H1 (cell line): ENCODE measurements around the gene CDK5RAP2. TPM values are rescaled to one million over a fixed set of nuclear protein-coding genes. Genes with fewer than 3 reads are reported as not detected.

Experiments used
- CBX5 ChIP-seq: fragments of 300-800, 300-1000 bp; sonication (generic); IDR thresholded peaks from 2 replicates; pipeline ENCODE4 v1.7.1; 2016; ENCODE audit warnings: antibody characterized with exemption, low read length, low read depth
- FOSL1 ChIP-seq: IDR thresholded peaks from 2 replicates; pipeline ENCODE4 v1.6.1; 2011; ENCODE audit warnings: mild to moderate bottlenecking, low read depth, low read length, moderate library complexity; ENCODE audit not compliant: insufficient read depth
- GABPA ChIP-seq: IDR thresholded peaks from 2 replicates; pipeline ENCODE4 v1.6.1; 2011; ENCODE audit warnings: mild to moderate bottlenecking, low read length, moderate library complexity, borderline replicate concordance; ENCODE audit not compliant: insufficient read depth
- JUN ChIP-seq: IDR thresholded peaks from 2 replicates; pipeline ENCODE4 v1.6.1; 2011; ENCODE audit warnings: low read depth, mild to moderate bottlenecking, improper control_type of control experiment, low read length
- POLR2AphosphoS5 ChIP-seq: IDR thresholded peaks from 2 replicates; pipeline ENCODE4 v1.6.1; 2011; ENCODE audit warnings: low read depth, low read length
- RBBP5 ChIP-seq: IDR thresholded peaks from 2 replicates; pipeline ENCODE4 v1.7.1; 2012; ENCODE audit warnings: low read depth, mild to moderate bottlenecking, inconsistent platforms, low read length, moderate library complexity, borderline replicate concordance
- RXRA ChIP-seq: IDR thresholded peaks from 2 replicates; pipeline ENCODE4 v1.6.1; 2011; ENCODE audit warnings: low read depth, mild to moderate bottlenecking, low read length, moderate library complexity; ENCODE audit not compliant: insufficient read depth
- SIX5 ChIP-seq: IDR thresholded peaks from 2 replicates; pipeline ENCODE4 v1.6.1; 2011; ENCODE audit warnings: mild to moderate bottlenecking, low read depth, low read length
- TCF12 ChIP-seq: IDR thresholded peaks from 2 replicates; pipeline ENCODE4 v1.6.1; 2011; ENCODE audit warnings: low read depth, mild to moderate bottlenecking, low read length
- polyA plus RNA-seq, 7 experiments: library from polyadenylated mRNA; depleted of rRNA in 3 of 7; stranded (reverse) in 5 of 7; unstranded in 2 of 7; fragments of >200 nt in 5 of 7; fragments of 200-250 nt in 2 of 7; gene quantifications; 1 replicate in 5 of 7; 2 replicates in 1 of 7; 4 replicates in 1 of 7; pipeline versions ENCODE4 v1.2.1 to v1.2.3, GENCODE V29; 2011 to 2013; ENCODE audit warnings: missing spikeins in 2 of 7, mixed read lengths in 2 of 7
- total RNA-seq: library from RNA; stranded (reverse); fragmentation: NEBNext Ultra II Directional; extraction: Animal tissue kit (Norgen Biotek cat#: 25700); gene quantifications from 2 replicates; pipeline ENCODE4 v1.2.1, GENCODE V29; 2021
- TF ChIP-seq, protein P1 (sequence below): fragments of 300-600 bp; sonication (generic); IDR thresholded peaks from 2 replicates; pipeline ENCODE4 v1.7.1; 2012; ENCODE audit warnings: low read length, moderate library complexity, mild to moderate bottlenecking, inconsistent platforms; ENCODE audit not compliant: insufficient replicate concordance
- TF ChIP-seq, protein P2 (sequence below): IDR thresholded peaks from 2 replicates; pipeline ENCODE4 v1.6.1; 2011; ENCODE audit warnings: low read depth, mild to moderate bottlenecking, low read length; ENCODE audit not compliant: insufficient read depth

Gene CDK5RAP2
- total and polyA plus RNA-seq, 2 of the 8 experiments (the other 6 are each of a cell fraction or from before 2014, with no cell fraction given) = 19.8 to 49.4 TPM

DNA sequence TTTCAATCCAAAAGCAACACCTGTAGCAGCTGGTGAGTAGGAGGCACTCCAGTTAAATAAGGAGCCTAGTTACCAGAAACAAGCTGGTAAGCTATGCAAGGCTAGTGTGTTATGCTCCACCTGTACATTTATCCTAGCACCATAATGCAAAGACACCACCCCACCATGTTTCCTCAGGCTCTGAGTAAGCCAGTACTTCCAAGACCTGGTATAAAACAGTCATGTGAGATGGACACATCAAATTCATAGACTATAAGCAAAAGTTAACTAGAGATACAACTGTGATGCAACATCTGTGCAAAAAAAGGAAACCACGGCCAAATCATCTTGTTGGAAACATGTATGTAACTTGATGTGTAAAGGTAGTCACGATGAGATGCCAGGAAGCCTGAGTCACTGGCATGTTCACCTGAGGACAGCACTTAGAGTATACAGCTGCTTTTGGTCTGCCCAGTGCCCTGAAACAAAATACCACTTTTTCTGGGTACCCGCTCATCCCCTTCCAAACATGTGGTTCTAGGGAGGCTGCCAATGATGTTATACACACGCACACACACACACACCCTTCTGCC, 66.1 kb downstream of the CDK5RAP2 start (continued):
- TF ChIP-seq, protein P1, sequence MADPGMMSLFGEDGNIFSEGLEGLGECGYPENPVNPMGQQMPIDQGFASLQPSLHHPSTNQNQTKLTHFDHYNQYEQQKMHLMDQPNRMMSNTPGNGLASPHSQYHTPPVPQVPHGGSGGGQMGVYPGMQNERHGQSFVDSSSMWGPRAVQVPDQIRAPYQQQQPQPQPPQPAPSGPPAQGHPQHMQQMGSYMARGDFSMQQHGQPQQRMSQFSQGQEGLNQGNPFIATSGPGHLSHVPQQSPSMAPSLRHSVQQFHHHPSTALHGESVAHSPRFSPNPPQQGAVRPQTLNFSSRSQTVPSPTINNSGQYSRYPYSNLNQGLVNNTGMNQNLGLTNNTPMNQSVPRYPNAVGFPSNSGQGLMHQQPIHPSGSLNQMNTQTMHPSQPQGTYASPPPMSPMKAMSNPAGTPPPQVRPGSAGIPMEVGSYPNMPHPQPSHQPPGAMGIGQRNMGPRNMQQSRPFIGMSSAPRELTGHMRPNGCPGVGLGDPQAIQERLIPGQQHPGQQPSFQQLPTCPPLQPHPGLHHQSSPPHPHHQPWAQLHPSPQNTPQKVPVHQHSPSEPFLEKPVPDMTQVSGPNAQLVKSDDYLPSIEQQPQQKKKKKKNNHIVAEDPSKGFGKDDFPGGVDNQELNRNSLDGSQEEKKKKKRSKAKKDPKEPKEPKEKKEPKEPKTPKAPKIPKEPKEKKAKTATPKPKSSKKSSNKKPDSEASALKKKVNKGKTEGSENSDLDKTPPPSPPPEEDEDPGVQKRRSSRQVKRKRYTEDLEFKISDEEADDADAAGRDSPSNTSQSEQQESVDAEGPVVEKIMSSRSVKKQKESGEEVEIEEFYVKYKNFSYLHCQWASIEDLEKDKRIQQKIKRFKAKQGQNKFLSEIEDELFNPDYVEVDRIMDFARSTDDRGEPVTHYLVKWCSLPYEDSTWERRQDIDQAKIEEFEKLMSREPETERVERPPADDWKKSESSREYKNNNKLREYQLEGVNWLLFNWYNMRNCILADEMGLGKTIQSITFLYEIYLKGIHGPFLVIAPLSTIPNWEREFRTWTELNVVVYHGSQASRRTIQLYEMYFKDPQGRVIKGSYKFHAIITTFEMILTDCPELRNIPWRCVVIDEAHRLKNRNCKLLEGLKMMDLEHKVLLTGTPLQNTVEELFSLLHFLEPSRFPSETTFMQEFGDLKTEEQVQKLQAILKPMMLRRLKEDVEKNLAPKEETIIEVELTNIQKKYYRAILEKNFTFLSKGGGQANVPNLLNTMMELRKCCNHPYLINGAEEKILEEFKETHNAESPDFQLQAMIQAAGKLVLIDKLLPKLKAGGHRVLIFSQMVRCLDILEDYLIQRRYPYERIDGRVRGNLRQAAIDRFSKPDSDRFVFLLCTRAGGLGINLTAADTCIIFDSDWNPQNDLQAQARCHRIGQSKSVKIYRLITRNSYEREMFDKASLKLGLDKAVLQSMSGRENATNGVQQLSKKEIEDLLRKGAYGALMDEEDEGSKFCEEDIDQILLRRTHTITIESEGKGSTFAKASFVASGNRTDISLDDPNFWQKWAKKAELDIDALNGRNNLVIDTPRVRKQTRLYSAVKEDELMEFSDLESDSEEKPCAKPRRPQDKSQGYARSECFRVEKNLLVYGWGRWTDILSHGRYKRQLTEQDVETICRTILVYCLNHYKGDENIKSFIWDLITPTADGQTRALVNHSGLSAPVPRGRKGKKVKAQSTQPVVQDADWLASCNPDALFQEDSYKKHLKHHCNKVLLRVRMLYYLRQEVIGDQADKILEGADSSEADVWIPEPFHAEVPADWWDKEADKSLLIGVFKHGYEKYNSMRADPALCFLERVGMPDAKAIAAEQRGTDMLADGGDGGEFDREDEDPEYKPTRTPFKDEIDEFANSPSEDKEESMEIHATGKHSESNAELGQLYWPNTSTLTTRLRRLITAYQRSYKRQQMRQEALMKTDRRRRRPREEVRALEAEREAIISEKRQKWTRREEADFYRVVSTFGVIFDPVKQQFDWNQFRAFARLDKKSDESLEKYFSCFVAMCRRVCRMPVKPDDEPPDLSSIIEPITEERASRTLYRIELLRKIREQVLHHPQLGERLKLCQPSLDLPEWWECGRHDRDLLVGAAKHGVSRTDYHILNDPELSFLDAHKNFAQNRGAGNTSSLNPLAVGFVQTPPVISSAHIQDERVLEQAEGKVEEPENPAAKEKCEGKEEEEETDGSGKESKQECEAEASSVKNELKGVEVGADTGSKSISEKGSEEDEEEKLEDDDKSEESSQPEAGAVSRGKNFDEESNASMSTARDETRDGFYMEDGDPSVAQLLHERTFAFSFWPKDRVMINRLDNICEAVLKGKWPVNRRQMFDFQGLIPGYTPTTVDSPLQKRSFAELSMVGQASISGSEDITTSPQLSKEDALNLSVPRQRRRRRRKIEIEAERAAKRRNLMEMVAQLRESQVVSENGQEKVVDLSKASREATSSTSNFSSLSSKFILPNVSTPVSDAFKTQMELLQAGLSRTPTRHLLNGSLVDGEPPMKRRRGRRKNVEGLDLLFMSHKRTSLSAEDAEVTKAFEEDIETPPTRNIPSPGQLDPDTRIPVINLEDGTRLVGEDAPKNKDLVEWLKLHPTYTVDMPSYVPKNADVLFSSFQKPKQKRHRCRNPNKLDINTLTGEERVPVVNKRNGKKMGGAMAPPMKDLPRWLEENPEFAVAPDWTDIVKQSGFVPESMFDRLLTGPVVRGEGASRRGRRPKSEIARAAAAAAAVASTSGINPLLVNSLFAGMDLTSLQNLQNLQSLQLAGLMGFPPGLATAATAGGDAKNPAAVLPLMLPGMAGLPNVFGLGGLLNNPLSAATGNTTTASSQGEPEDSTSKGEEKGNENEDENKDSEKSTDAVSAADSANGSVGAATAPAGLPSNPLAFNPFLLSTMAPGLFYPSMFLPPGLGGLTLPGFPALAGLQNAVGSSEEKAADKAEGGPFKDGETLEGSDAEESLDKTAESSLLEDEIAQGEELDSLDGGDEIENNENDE = no peak
- TF ChIP-seq CBX5 = no peak
- no peak for TF ChIP-seq SIX5
- TF ChIP-seq TCF12 = no peak
- TF ChIP-seq RXRA = no peak
- no peak for TF ChIP-seq POLR2AphosphoS5
- TF ChIP-seq JUN = no peak
- no peak for TF ChIP-seq FOSL1
- no peak for TF ChIP-seq RBBP5
- TF ChIP-seq, protein P2, sequence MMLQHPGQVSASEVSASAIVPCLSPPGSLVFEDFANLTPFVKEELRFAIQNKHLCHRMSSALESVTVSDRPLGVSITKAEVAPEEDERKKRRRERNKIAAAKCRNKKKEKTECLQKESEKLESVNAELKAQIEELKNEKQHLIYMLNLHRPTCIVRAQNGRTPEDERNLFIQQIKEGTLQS = no peak
- no peak for TF ChIP-seq GABPA
